OCI-LY7 (cell line): ENCODE measurements around the gene TP73. TPM values are rescaled to one million over a fixed set of nuclear protein-coding genes. Genes with fewer than 3 reads are reported as not detected.

Experiments
- BruUV-seq: library from RNA; stranded (reverse); fragments of 400-500 nt; replicated peaks from 2 replicates; lab custom pipeline; 2021; lab: Mats Ljungman, UMichigan
- CTCF ChIA-PET: fragments of 300-600 bp; sonication (Branson Sonifier 250); formaldehyde crosslinking; loops from one replicate; lab custom pipeline; 2022; ENCODE audit warnings: antibody characterized with exemption; ENCODE audit not compliant: unreplicated experiment; lab: Charles Lee
- POLR2A ChIA-PET: fragments of 300-600 bp; sonication (Branson Sonifier 250); formaldehyde crosslinking; loops from one replicate; lab custom pipeline; 2022; ENCODE audit warnings: antibody characterized with exemption; lab: Charles Lee
- DNase-seq: peaks from one replicate; pipeline ENCODE4 v3.0.0-alpha.2; 2015; ENCODE audit warnings: low spot score
- H2AFZ ChIP-seq: fragments of 200-600 bp; sonication (generic), shearing (Covaris generic); 2 replicates; pipeline ENCODE4 v1.6.1; 2014; ENCODE audit warnings: mild to moderate bottlenecking, antibody characterized with exemption, low read length, moderate library complexity
- H3K27ac ChIP-seq: fragments of 200-600 bp; sonication (generic); 2 replicates; pipeline ENCODE4 v1.5.1; 2014; ENCODE audit warnings: mixed run types, low read depth, mild to moderate bottlenecking, moderate library complexity, low read length, inconsistent platforms; ENCODE audit not compliant: poor library complexity, severe bottlenecking
- H3K36me3 ChIP-seq: fragments of 200-600 bp; sonication (generic); 2 replicates; pipeline ENCODE4 v1.6.1; 2014; ENCODE audit warnings: mild to moderate bottlenecking, antibody characterized with exemption, low read length, moderate library complexity, mixed read lengths; ENCODE audit not compliant: insufficient read depth
- H3K4me1 ChIP-seq: fragments of 200-600 bp; sonication (generic); 2 replicates; pipeline ENCODE4 v1.5.1; 2014; ENCODE audit warnings: mild to moderate bottlenecking, low read length; ENCODE audit not compliant: insufficient read depth, poor library complexity, severe bottlenecking
- H3K4me2 ChIP-seq: fragments of 200-600 bp; sonication (generic); 2 replicates; pipeline ENCODE4 v1.6.1; 2014; ENCODE audit warnings: mild to moderate bottlenecking, low read length
- H3K4me3 ChIP-seq: fragments of 200-600 bp; sonication (generic); 2 replicates; pipeline ENCODE4 v1.5.1; 2014; ENCODE audit warnings: mild to moderate bottlenecking, low read depth, low read length; ENCODE audit not compliant: poor library complexity, severe bottlenecking
- H3K79me2 ChIP-seq: fragments of 200-600 bp; sonication (generic); 2 replicates; pipeline ENCODE4 v1.6.1; 2016; ENCODE audit warnings: low read depth, mild to moderate bottlenecking, low read length, moderate library complexity, mixed read lengths; ENCODE audit not compliant: insufficient read depth
- H3K9me2 ChIP-seq: fragments of 200-600 bp; sonication (generic); 2 replicates; pipeline ENCODE4 v1.6.1; 2016; ENCODE audit warnings: mild to moderate bottlenecking, low read length, mixed read lengths; ENCODE audit not compliant: insufficient read depth
- H3K9me3 ChIP-seq: fragments of 200-600 bp; sonication (generic); 2 replicates; pipeline ENCODE4 v1.6.1; 2014; ENCODE audit warnings: mild to moderate bottlenecking, mixed run types, low read length, mixed read lengths
- H4K20me1 ChIP-seq: fragments of 200-600 bp; sonication (generic); 2 replicates; pipeline ENCODE4 v1.6.1; 2014; ENCODE audit warnings: mild to moderate bottlenecking, antibody characterized with exemption, low read length, moderate library complexity, mixed read lengths; ENCODE audit not compliant: insufficient read depth
- CTCF ChIP-seq: fragments of 200-600 bp; sonication (generic); conservative IDR thresholded peaks from 2 replicates; pipeline ENCODE4 v1.5.1; 2014; ENCODE audit warnings: mild to moderate bottlenecking, antibody characterized with exemption, low read length, moderate library complexity, mixed read lengths
- EZH2phosphoT487 ChIP-seq: fragments of 200-600 bp; sonication (generic); IDR thresholded peaks from 2 replicates; pipeline ENCODE4 v1.6.1; 2018; ENCODE audit warnings: low read depth, borderline replicate concordance, mild to moderate bottlenecking, mixed run types, antibody characterized with exemption, low read length, moderate library complexity, mixed read lengths
- intact Hi-C: fragments of 100-400 bp; cut with micrococcal nuclease; formaldehyde crosslinking; loops from one replicate; pipeline ENCODE4 v1.10.0; 2022; ENCODE audit not compliant: unreplicated experiment
- total RNA-seq, 2 experiments: library from RNA; depleted of rRNA in 1 of 2; stranded (reverse); fragments of >200 nt in 1 of 2; shearing (Covaris generic) in 1 of 2; gene quantifications; 2 replicates each; pipeline ENCODE4 v1.2.3, GENCODE V29; 2014 to 2022

Gene TP73
- total RNA-seq, 2 experiments from 2014 or later = 0.48 TPM; not detected in 1

- no TSS peak for BruUV-seq
- Histone ChIP-seq H3K27ac (no peak overlapping the region), H3K79me2 (no peaks in the 10 kb centered on the region), H3K9me3 (no peaks in the 10 kb centered on the region), H3K4me2 (no peak overlapping the region), H2AFZ (no peak overlapping the region), H3K9me2 (no peaks in the 10 kb centered on the region), H3K4me1 (peaks cover 14% of the 10 kb centered on the region), H3K36me3 (peaks cover 37% of the 10 kb centered on the region), H4K20me1 (no peaks in the 10 kb centered on the region), H3K4me3 (no peak overlapping the region)
- ChIA-PET CTCF (no interaction called here), POLR2A (no interaction called here)
- intact Hi-C loops = no loop called here
- no peak for DNase-seq
- TF ChIP-seq EZH2phosphoT487 (no peak), CTCF (no peak)
These were observed 124.8 kb downstream of the TP73 start for GRCh38 chr1:3777078-3777547.

GRCh38 chr1:3777647-3778589 is 125.6 kb downstream of the TP73 start:
- no peaks in the 10 kb centered on the region for H3K79me2 ChIP-seq
- no peak overlapping the region for H2AFZ ChIP-seq
- ChIA-PET POLR2A (no interaction called here), CTCF (no interaction called here)
- BruUV-seq = no TSS peak
- peaks cover 10% of the 10 kb centered on the region for H3K4me1 ChIP-seq
- no peaks in the 10 kb centered on the region for H4K20me1 ChIP-seq
- H3K4me3 ChIP-seq = no peak overlapping the region
- no peak for TF ChIP-seq EZH2phosphoT487
- TF ChIP-seq CTCF = no peak
- no peak overlapping the region for H3K27ac ChIP-seq
- DNase-seq = no peak
- no peaks in the 10 kb centered on the region for H3K9me3 ChIP-seq
- peaks cover 45% of the 10 kb centered on the region for H3K36me3 ChIP-seq
- intact Hi-C loops = no loop called here
- no peak overlapping the region for H3K4me2 ChIP-seq
- no peaks in the 10 kb centered on the region for H3K9me2 ChIP-seq
